Ectodermal cell (in vitro differentiated cells): Measurements from ENCODE around the gene FASTKD3.

ENCODE experiments used
- H3K27ac ChIP-seq: 2 replicates; pipeline ENCODE4 v1.7.0; 2013; ENCODE audit warnings: mild to moderate bottlenecking, low read depth, low read length; ENCODE audit not compliant: insufficient read depth, poor library complexity, severe bottlenecking
- H3K27me3 ChIP-seq: 2 replicates; pipeline ENCODE4 v1.7.0; 2013; ENCODE audit warnings: mild to moderate bottlenecking, low read length; ENCODE audit not compliant: insufficient read depth, control insufficient read depth, poor library complexity, severe bottlenecking
- H3K36me3 ChIP-seq: one replicate; pipeline ENCODE4 v1.7.0; 2013; ENCODE audit warnings: low read length; ENCODE audit not compliant: control insufficient read depth, insufficient read depth
- H3K4me1 ChIP-seq: one replicate; pipeline ENCODE4 v1.7.0; 2013; ENCODE audit warnings: low read length; ENCODE audit not compliant: control insufficient read depth, insufficient read depth
- H3K4me3 ChIP-seq: 2 replicates; pipeline ENCODE4 v1.7.0; 2013; ENCODE audit warnings: low read depth, low read length, control low read depth; ENCODE audit not compliant: insufficient read depth
- H3K9me3 ChIP-seq: 2 replicates; pipeline ENCODE4 v1.7.0; 2013; ENCODE audit warnings: mild to moderate bottlenecking, low read length, moderate library complexity; ENCODE audit not compliant: control insufficient read depth
- WGBS, 2 experiments: methylation state at CpG; one replicate each; pipeline ENCODE4 v1.1.7; 2013; ENCODE audit warnings: missing lambda C conversion rate in 2 of 2; 5-methylcytosine and 5-hydroxymethylcytosine counted together

The FASTKD3 gene

DNA sequence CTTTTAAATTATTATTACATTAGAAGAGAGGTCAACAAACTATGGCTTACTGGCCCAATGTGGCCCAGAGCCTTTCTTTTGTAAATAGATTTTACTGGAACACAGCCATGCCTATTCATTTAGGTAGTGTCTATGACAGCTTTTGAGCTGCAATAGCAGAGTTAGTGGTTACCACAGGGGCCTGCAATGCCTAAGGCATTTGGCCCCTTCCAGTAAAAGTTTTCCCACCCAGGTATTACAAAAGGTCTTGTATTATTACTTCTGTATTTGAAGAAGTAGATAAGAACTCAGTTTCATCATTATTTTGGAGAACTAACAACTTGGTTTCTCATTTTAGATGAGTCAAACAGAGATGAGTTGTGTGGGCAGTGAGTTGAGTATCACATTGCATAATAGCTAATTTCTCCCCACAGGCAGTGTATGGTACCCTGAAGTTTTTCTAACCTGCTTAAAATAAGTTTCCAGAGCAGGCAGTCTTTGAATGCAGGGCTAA, 9.6 kb upstream of the FASTKD3 start:
- Histone ChIP-seq H3K36me3 (peaks cover 14% of the 10 kb centered on the region), H3K4me3 (no peak overlapping the region), H3K27me3 (no peaks in the 10 kb centered on the region), H3K4me1 (no peaks in the 10 kb centered on the region), H3K27ac (no peak overlapping the region), H3K9me3 (no peaks in the 10 kb centered on the region)

DNA sequence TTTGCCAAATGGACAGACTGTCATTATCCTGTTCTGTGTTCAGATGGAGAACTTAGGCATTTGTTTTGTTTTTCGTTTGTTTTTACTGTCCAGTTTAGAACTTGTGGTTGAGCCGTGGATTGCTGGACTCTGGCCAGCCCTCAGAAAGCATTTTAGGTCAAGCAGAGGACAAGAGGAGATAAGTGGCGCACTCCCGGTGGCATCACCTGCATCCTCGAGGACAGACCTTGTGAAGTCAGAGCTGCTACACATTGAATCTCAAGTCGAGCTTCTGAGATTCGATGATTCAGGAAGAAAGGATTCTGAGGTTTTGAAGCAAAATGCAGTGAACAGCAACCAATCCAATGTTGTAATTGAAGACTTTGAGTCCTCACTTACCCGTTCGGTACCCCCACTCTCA, 9.0 kb upstream of the FASTKD3 start:
- WGBS, 2 experiments, result 86 to 90% methylated on average over 9 of the region's 9 CpGs

DNA sequence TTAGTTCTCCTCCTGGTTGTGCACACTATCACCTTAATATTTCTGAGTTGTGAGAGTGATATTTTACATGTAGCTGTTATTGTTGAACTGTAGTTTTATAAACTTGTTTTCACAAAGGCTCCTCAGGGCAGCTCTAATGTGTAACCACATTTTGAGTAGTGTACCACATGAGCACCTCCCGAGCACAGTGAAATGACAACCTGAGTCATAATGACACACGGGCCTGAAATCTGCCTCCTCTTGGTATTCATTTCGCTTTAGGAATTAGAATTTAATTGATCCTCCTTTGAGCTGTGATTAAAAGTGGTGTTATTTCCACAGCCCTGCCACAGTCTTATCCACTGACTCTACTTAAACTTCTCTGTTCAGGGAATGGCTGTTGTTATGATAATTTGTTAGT, 8.0 kb upstream of the FASTKD3 start:
- no peak overlapping the region for H3K27ac ChIP-seq
- H3K4me3 ChIP-seq, result no peak overlapping the region
- no peaks in the 10 kb centered on the region for H3K9me3 ChIP-seq
- H3K27me3 ChIP-seq, result no peaks in the 10 kb centered on the region
- no peaks in the 10 kb centered on the region for H3K4me1 ChIP-seq
- H3K36me3 ChIP-seq, result peaks cover 10% of the 10 kb centered on the region
- 93 to 97% methylated on average over 3 of the region's 3 CpGs for WGBS, 2 experiments

More for the DNA sequence above, 9.0 kb upstream of the FASTKD3 start:
- H3K4me1 ChIP-seq, result no peaks in the 10 kb centered on the region
- peaks cover 10% of the 10 kb centered on the region for H3K36me3 ChIP-seq
- no peak overlapping the region for H3K4me3 ChIP-seq
- no peaks in the 10 kb centered on the region for H3K9me3 ChIP-seq
- no peaks in the 10 kb centered on the region for H3K27me3 ChIP-seq
- no peak overlapping the region for H3K27ac ChIP-seq

DNA sequence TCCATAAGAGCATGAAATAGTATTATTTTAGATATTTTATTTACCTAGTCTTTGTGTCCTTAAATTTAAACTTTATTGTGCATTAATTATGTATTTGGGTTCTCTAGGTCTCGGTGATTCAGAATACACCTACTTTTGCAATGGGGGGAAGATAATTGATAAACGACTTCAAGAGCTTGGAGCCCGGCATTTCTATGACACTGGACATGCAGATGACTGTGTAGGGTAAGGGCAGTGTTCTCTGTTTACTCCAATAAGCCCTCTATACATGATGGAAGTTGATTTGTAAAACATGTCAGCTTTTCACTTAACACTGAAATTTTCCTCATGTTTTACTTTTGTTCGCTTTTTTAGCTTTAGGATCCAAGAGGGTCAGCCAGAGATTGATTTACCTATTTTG, 6.3 kb upstream of the FASTKD3 start:
- H3K9me3 ChIP-seq, result no peaks in the 10 kb centered on the region
- H3K27ac ChIP-seq, result no peak overlapping the region
- H3K27me3 ChIP-seq, result no peaks in the 10 kb centered on the region
- peaks cover 3% of the 10 kb centered on the region for H3K4me1 ChIP-seq
- no peak overlapping the region for H3K4me3 ChIP-seq
- peaks cover 10% of the 10 kb centered on the region for H3K36me3 ChIP-seq
- WGBS, 2 experiments, result 95 to 97% methylated on average over 4 of the region's 4 CpGs

DNA sequence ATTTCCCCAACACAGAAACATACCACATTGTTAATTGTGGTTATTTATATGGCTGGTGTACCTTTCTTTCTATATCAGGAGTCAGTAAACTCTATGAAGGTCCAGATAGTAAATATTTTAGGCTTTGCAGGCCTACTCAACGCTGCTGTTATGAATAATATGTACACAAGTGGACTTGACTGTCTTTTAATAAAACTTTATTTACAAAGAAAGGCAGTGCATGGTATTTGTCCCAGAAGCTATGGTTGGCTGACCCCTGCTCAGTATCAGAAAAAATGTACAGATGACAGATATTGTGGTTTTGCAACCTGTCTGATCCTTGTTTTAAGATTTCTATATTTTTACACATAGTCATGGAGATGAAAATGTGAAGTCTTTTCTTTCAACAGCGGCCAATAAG, 5.8 kb upstream of the FASTKD3 start:
- H3K4me3 ChIP-seq, result no peak overlapping the region
- WGBS, 2 experiments, result 89 to 100% methylated on average over 1 of the region's 2 CpGs
- peaks cover 3% of the 10 kb centered on the region for H3K4me1 ChIP-seq
- H3K27ac ChIP-seq, result no peak overlapping the region
- H3K27me3 ChIP-seq, result no peaks in the 10 kb centered on the region
- H3K9me3 ChIP-seq, result no peaks in the 10 kb centered on the region
- peaks cover 10% of the 10 kb centered on the region for H3K36me3 ChIP-seq

DNA sequence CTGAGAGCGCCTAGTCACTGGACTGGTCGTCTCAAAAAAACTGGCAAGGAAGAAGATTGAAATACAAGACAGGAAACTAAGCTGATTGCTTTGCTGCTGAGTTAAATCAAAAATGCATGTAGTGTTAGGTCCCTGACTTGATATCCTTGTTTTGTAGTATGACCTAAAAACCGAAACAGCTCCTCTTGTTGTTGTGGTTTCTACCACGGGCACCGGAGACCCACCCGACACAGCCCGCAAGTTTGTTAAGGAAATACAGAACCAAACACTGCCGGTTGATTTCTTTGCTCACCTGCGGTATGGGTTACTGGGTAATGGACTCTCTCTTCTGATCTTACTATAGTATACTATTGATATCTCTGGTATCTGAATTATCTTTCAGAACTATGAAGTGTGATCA, 4.4 kb upstream of the FASTKD3 start:
- no peaks in the 10 kb centered on the region for H3K27me3 ChIP-seq
- H3K4me3 ChIP-seq, result no peak overlapping the region
- WGBS, 2 experiments, result 98% methylated on average over 7 to 9 of the region's 9 CpGs
- H3K27ac ChIP-seq, result no peak overlapping the region
- H3K9me3 ChIP-seq, result no peaks in the 10 kb centered on the region
- peaks cover 3% of the 10 kb centered on the region for H3K4me1 ChIP-seq
- peaks cover 4% of the 10 kb centered on the region for H3K36me3 ChIP-seq

DNA sequence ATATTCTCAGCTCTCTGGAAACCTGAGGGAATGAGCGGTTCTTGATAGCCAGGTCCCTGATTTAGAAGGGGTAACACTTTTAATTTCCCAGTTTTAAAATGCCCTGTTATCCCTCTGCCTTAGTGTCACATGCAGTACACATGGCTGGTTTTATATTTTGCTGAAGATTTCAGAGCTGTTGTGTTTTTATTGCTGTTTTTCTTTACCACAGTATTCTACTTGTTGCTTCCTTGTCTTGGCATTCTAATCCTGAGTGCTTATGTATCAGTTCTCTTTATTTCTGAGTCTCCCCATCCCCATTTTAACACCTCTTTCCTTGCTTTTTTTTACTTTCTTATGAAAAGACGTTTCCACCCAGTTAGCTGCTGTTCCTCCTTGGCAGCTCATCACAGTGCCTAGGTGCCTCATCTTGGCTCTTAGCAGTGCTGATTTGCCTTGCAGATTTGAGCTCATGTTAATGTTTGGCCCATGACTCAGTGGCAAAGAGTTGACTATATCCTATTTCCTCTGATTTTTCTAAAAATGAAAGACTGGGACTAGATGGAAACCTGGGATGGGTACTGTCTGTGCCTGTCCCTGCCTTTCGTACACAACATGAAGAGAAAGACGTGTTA, 3.8 kb upstream of the FASTKD3 start:
- H3K36me3 ChIP-seq, result no peaks in the 10 kb centered on the region
- no peak overlapping the region for H3K27ac ChIP-seq
- no peaks in the 10 kb centered on the region for H3K9me3 ChIP-seq
- H3K27me3 ChIP-seq, result no peaks in the 10 kb centered on the region
- WGBS, 2 experiments, result 90 to 95% methylated on average over 4 of the region's 4 CpGs
- H3K4me3 ChIP-seq, result no peak overlapping the region
- H3K4me1 ChIP-seq, result peaks cover 3% of the 10 kb centered on the region

DNA sequence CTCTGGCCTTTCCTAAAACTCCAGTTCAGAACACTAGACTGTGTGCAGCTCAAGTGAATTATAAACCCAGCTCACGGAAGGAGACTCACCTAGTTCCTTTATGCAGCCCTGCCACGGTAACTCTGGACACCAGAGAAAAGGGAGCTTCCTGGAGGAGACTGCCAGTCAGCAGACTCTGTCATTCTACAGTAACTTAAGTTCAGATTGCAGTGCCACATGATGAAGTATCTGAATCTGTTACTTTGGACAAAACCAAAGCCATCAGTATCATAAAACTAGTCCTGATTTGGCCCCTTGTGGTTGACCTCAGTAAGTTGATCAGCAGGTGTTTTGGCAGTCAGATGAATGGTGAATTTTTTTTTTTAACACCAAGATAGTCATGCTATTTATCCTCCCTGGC, 2.8 kb upstream of the FASTKD3 start:
- Histone ChIP-seq H3K4me3 (no peak overlapping the region), H3K27me3 (no peaks in the 10 kb centered on the region), H3K9me3 (no peaks in the 10 kb centered on the region), H3K4me1 (peaks cover 3% of the 10 kb centered on the region), H3K27ac (no peak overlapping the region), H3K36me3 (no peaks in the 10 kb centered on the region)
- 93% methylated on average over 2 of the region's 2 CpGs for WGBS, 2 experiments

DNA sequence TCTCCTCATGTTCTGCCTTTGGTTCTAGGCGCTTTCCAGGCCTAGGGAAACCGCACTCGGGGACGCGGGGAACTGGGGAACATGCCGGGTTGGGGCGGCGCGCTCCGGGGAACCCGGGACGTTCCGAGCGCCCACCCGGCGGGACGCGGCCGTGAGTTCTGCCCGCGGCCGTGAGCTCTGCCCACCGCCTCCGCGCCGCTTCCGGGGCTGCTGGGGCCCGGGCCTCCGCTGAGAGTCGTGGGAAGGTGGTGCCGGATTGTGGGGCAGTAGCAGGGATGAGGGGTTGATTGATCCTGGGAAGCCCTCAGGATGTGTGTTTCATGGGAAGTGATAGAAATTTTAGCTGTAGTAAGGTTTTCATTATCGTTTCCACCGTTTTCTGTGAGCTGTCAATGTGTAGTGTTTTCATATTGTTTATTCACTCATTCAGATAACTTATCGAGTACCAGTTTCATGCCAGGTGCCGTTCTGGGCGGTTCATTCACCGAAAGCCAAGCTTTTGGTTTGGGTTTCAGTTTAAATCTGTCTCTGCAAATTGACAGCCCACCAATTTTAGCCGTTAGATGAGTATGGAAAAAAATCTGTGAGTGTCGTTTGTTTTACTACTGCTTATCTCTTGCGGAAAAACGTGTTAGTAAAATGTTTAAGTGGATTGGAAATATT, 774 bp upstream of the FASTKD3 start:
- H3K27me3 ChIP-seq, result no peaks in the 10 kb centered on the region
- peaks cover 3% of the 10 kb centered on the region for H3K4me1 ChIP-seq
- H3K27ac ChIP-seq, result no peak overlapping the region
- no peaks in the 10 kb centered on the region for H3K9me3 ChIP-seq
- H3K36me3 ChIP-seq, result no peaks in the 10 kb centered on the region
- peak overlapping the region; percentile 90 for H3K4me3 ChIP-seq
- 5 to 7% methylated on average over 41 of the region's 41 CpGs for WGBS, 2 experiments

DNA sequence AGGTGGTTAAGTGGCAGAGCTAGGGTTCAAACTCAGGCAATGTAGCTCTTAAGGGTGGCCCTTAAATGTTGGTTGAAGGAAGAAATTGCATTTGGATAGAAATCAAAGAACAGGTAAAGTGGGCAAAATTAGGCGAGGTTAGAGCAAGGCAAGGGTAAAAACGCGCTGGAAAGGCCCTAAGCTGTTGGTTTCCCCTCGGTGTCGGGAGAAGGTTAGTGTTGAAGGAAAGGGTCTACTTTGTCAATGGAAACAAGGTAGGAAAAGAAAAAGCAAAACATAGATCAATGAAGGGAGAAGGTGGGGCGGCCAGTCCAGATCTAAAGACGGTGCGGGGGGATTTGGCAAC, 431 bp downstream of the FASTKD3 start:
- H3K27ac ChIP-seq, result no peak overlapping the region
- no peaks in the 10 kb centered on the region for H3K36me3 ChIP-seq
- peak overlapping the region; percentile 90 for H3K4me3 ChIP-seq
- 1 to 2% methylated on average over 8 of the region's 8 CpGs for WGBS, 2 experiments
- no peaks in the 10 kb centered on the region for H3K9me3 ChIP-seq
- H3K27me3 ChIP-seq, result no peaks in the 10 kb centered on the region
- peaks cover 3% of the 10 kb centered on the region for H3K4me1 ChIP-seq
